Loucy (cell line): Measurements from ENCODE around the gene DNAJB6.

ENCODE experiments used
- H2AFZ ChIP-seq: fragments of 200-600 bp; sonication (generic); 2 replicates; pipeline ENCODE4 v1.6.0; 2016; ENCODE audit warnings: antibody characterized with exemption, mild to moderate bottlenecking, low read length, moderate library complexity
- H3F3A ChIP-seq: fragments of 200-600 bp; 2 replicates; pipeline ENCODE4 v1.6.0; 2016; ENCODE audit warnings: antibody characterized with exemption, low read depth, mild to moderate bottlenecking
- H3K27me3 ChIP-seq: fragments of 200-600 bp; sonication (generic); 2 replicates; pipeline ENCODE4 v1.6.1; 2014; ENCODE audit warnings: low read length, mild to moderate bottlenecking; ENCODE audit not compliant: insufficient read depth, poor library complexity, severe bottlenecking
- H3K36me3 ChIP-seq: fragments of 200-600 bp; sonication (generic); 2 replicates; pipeline ENCODE4 v1.6.1; 2016; ENCODE audit warnings: low read length; ENCODE audit not compliant: insufficient read depth
- H3K4me1 ChIP-seq: fragments of 200-600 bp; sonication (generic); 2 replicates; pipeline ENCODE4 v1.5.1; 2014; ENCODE audit warnings: low read length, mild to moderate bottlenecking; ENCODE audit not compliant: insufficient read depth, poor library complexity, severe bottlenecking
- H3K4me2 ChIP-seq: fragments of 200-600 bp; sonication (generic); 2 replicates; pipeline ENCODE4 v1.6.0; 2014; ENCODE audit warnings: antibody characterized with exemption, low read length, low read depth, mild to moderate bottlenecking; ENCODE audit not compliant: poor library complexity, severe bottlenecking
- H3K4me3 ChIP-seq: fragments of 200-600 bp; sonication (generic); 2 replicates; pipeline ENCODE4 v1.5.1; 2014; ENCODE audit warnings: low read length, mild to moderate bottlenecking, mixed read lengths; ENCODE audit not compliant: poor library complexity, severe bottlenecking
- H3K79me2 ChIP-seq: fragments of 200-600 bp; sonication (generic); 2 replicates; pipeline ENCODE4 v1.6.1; 2014; ENCODE audit warnings: low read length; ENCODE audit not compliant: insufficient read depth
- H3K9ac ChIP-seq: fragments of 200-600 bp; sonication (generic); 2 replicates; pipeline ENCODE4 v1.6.0; 2014; ENCODE audit warnings: mild to moderate bottlenecking, low read depth, low read length, moderate library complexity; ENCODE audit not compliant: poor library complexity, severe bottlenecking
- H3K9me2 ChIP-seq: fragments of 200-600 bp; sonication (generic); replicated peaks from 2 replicates; pipeline ENCODE4 v1.6.1; 2016; ENCODE audit warnings: low read depth, low read length, mixed read lengths
- H3K9me3 ChIP-seq: fragments of 200-600 bp; sonication (generic); 2 replicates; pipeline ENCODE4 v1.6.1; 2014; ENCODE audit warnings: mild to moderate bottlenecking, antibody characterized with exemption, low read length, low read depth; ENCODE audit not compliant: insufficient read depth
- H4K20me1 ChIP-seq: fragments of 200-600 bp; sonication (generic); 2 replicates; pipeline ENCODE4 v1.6.0; 2014; ENCODE audit warnings: antibody characterized with exemption, low read length, mild to moderate bottlenecking; ENCODE audit not compliant: insufficient read depth, poor library complexity, severe bottlenecking
- EZH2phosphoT487 ChIP-seq: fragments of 200-600 bp; IDR thresholded peaks from 2 replicates; pipeline ENCODE4 v1.6.1; 2018; ENCODE audit warnings: antibody characterized with exemption, mild to moderate bottlenecking, moderate library complexity, borderline replicate concordance
- TF ChIP-seq, protein P1 (sequence below): fragments of 200-600 bp; sonication (generic); conservative IDR thresholded peaks from 2 replicates; pipeline ENCODE4 v1.5.1; 2014; ENCODE audit warnings: mild to moderate bottlenecking, antibody characterized with exemption, low read length

Gene DNAJB6

DNA sequence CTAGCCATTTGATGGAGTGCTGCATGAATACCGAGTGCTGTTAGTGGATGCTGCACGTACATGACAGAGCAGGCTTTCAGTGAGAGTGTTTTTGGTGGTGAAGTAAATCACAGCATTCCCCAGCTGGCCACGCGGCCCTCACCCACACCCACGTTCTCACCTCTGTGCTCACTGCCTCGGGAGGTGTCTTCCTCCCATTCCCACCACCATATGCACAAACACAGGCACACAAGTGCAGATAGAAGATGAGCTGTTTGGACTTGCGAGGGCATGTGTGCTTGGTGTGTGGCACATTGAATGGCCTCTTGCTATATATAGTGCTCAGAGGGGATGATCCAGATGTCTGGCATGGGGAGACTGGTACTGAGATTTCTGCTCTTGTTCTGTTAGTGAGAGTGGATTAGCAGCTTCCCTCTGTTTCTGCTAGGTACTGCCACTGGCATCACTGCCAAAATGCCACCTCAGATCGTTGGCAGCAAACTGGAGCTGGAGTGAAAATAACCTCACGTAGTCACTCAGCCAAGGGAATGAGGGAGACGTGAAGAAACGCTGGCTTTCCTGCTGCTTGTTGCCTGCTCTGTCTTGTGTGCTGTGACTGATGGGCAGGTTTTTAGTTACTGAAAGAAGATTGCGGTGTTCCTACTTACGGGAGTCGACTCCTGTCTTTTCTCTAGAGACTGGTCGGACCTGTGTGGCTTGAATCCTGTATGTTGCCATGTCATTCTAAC lies 19.1 kb downstream of the DNAJB6 start:
- peaks cover 99% of the 10 kb centered on the region for H4K20me1 ChIP-seq
- no peak overlapping the region for H2AFZ ChIP-seq
- no peaks in the 10 kb centered on the region for H3K9me2 ChIP-seq
- H3K4me2 ChIP-seq: peak overlapping the region; percentile 8
- peaks cover 61% of the 10 kb centered on the region; the same call in 1 of the 2 replicates for H3K36me3 ChIP-seq
- no peaks in the 10 kb centered on the region for H3F3A ChIP-seq
- H3K4me3 ChIP-seq: no peak overlapping the region
- no peak overlapping the region for H3K9ac ChIP-seq
- H3K9me3 ChIP-seq: no peaks in the 10 kb centered on the region
- H3K79me2 ChIP-seq: peaks cover 100% of the 10 kb centered on the region
- peaks cover 6% of the 10 kb centered on the region for H3K4me1 ChIP-seq
- H3K27me3 ChIP-seq: no peaks in the 10 kb centered on the region
- no peak for TF ChIP-seq EZH2phosphoT487
- TF ChIP-seq, protein P1, sequence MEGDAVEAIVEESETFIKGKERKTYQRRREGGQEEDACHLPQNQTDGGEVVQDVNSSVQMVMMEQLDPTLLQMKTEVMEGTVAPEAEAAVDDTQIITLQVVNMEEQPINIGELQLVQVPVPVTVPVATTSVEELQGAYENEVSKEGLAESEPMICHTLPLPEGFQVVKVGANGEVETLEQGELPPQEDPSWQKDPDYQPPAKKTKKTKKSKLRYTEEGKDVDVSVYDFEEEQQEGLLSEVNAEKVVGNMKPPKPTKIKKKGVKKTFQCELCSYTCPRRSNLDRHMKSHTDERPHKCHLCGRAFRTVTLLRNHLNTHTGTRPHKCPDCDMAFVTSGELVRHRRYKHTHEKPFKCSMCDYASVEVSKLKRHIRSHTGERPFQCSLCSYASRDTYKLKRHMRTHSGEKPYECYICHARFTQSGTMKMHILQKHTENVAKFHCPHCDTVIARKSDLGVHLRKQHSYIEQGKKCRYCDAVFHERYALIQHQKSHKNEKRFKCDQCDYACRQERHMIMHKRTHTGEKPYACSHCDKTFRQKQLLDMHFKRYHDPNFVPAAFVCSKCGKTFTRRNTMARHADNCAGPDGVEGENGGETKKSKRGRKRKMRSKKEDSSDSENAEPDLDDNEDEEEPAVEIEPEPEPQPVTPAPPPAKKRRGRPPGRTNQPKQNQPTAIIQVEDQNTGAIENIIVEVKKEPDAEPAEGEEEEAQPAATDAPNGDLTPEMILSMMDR: no peak

DNA sequence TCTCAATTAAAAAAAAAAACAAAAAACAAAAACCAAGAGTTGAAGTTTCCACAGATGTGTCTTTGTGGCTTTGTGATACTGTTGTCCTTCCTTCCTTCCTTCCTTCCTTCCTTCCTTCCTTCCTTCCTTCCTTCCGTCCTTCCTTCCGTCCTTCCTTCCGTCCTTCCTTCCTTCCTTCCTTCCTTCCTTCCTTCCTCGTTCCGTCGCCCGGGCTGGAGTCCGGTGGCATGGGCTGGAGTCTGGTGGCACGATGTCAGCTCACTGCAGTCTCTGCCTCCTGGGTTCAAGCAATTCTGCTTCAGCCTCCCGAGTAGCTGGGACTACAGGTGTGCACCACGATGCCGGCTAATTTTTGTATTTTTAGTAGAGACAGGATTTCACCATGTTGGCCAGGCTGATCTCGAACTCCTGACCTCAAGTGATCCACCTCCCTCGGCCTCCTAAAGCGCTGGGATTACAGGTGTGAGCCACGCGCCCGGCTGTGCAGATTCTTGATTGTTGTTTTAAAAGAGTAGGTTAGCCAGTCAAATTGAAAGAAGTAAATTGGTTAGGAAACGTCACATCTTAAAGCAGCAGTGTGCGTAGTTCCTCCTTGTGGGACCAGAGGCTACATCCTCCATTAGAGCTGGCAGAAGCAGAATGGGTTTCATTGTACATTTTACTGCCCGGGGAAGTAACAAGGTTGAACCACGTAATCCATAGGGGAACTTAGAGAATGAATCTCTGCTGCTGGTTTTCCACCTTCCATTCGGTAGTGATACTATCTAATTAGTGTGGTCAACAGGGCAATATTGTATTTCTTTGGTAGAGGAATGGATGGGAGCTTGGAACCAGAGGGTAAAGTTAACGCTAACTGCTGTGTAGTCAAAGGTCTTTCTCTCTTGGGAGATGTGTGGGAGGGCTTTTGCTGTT lies 20.6 kb downstream of the DNAJB6 start:
- Histone ChIP-seq H3K79me2 (peaks cover 100% of the 10 kb centered on the region), H3K36me3 (peaks cover 75% of the 10 kb centered on the region; the same call in 1 of the 2 replicates), H3K4me1 (peaks cover 6% of the 10 kb centered on the region), H3K27me3 (no peaks in the 10 kb centered on the region), H3F3A (no peaks in the 10 kb centered on the region), H4K20me1 (peaks cover 98% of the 10 kb centered on the region), H3K4me2 (no peak overlapping the region), H3K9ac (no peak overlapping the region), H2AFZ (no peak overlapping the region), H3K4me3 (no peak overlapping the region), H3K9me3 (no peaks in the 10 kb centered on the region), H3K9me2 (no peaks in the 10 kb centered on the region)
- no peak for TF ChIP-seq EZH2phosphoT487
- TF ChIP-seq, protein P1: no peak

DNA sequence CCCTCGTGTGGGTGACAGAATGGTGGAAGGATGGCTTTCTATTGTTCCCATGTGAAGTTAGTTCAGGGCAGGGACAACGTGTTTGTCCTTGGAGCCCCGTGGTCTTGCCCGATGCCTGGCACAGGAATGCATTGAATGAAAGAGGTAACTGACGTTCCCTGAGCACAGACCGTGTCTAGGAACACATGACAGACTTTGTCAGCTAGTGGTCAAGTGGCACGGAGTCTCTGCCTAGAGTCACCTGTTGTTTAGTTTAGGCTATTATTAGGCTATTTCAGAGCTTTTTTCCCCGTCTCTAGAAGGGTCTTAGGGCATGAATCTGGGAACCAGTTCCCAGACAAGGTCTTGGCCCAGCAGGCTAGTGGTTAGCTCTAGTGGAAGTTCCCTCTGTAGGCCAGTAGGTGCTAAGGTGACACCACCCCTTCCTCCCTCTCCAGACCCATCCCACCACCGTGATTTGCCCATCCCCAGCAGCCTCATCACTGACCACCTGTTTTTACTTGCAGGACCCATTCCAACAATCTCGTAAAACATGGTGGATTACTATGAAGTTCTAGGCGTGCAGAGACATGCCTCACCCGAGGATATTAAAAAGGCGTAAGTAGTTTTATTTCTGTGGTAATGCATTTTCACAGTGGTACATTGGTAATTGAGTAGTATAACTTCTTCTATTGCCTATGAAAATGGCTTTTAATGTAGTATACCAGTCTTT lies 21.4 kb downstream of the DNAJB6 start:
- H3K9me2 ChIP-seq: no peaks in the 10 kb centered on the region
- peaks cover 3% of the 10 kb centered on the region for H3K4me1 ChIP-seq
- H2AFZ ChIP-seq: no peak overlapping the region
- H4K20me1 ChIP-seq: peaks cover 98% of the 10 kb centered on the region
- no peaks in the 10 kb centered on the region for H3K27me3 ChIP-seq
- peaks cover 79% of the 10 kb centered on the region; the same call in 1 of the 2 replicates for H3K36me3 ChIP-seq
- TF ChIP-seq, protein P1: peak; percentile 8; the same call in 1 of the 2 replicates
- TF ChIP-seq EZH2phosphoT487: no peak
- H3K79me2 ChIP-seq: peaks cover 100% of the 10 kb centered on the region
- H3K9me3 ChIP-seq: no peaks in the 10 kb centered on the region
- H3K4me2 ChIP-seq: no peak overlapping the region
- no peaks in the 10 kb centered on the region for H3F3A ChIP-seq
- no peak overlapping the region for H3K9ac ChIP-seq
- no peak overlapping the region for H3K4me3 ChIP-seq
